Measurements from ENCODE around the gene RBM20. TPM values are rescaled to one million over a fixed set of nuclear protein-coding genes. Genes with fewer than 3 reads are reported as not detected.

The RBM20 gene
- total and polyA plus RNA-seq, 2 of the 13 experiments (the other 11 are each of a cell fraction or from before 2014, with no cell fraction given): 0.02 to 0.22 TPM

- TF ChIP-seq ZNF407 (CRISPR knock-in tag; IDR thresholded peaks at IDR 0.05; ENCODE audit: not compliant biosample characterization) (no peak), ZMYM2 (CRISPR knock-in tag; IDR thresholded peaks at IDR 0.05) (no peak), STAT5B (CRISPR knock-in tag; IDR thresholded peaks at IDR 0.05) (no peak), BRF2 (CRISPR knock-in tag; IDR thresholded peaks at IDR 0.05) (no peak), ATF7-NPFF (CRISPR knock-in tag; IDR thresholded peaks at IDR 0.05; ENCODE audit: low read depth) (no peak), PRMT3 (CRISPR knock-in tag; IDR thresholded peaks at IDR 0.05; ENCODE audit: borderline replicate concordance, low read depth) (no peak), NKX3-1 (CRISPR knock-in tag; IDR thresholded peaks at IDR 0.05) (no peak), CENPBD1 (CRISPR knock-in tag; IDR thresholded peaks at IDR 0.05; ENCODE audit: borderline replicate concordance, low read depth) (no peak), CHD2 (IDR thresholded peaks at IDR 0.05; ENCODE audit: low read depth, low read length) (no peak), ZNF580 (CRISPR knock-in tag; IDR thresholded peaks at IDR 0.05; ENCODE audit: borderline replicate concordance, low read depth) (no peak), NFAT5 (CRISPR knock-in tag; IDR thresholded peaks at IDR 0.05) (no peak), U2AF1 (optimal IDR thresholded peaks at IDR 0.05; ENCODE audit: low read depth, low read length) (no peak), KMT2B (CRISPR knock-in tag; IDR thresholded peaks at IDR 0.05) (no peak)
Observed at GRCh38 chr10:110843796-110844616, 199.9 kb downstream of the RBM20 start (continued).
